ENCODE results near the gene MEGF11.
"Not testable (repeated sequence)": the region's sequence is repeated elsewhere in the genome, so short reads cannot be mapped to it uniquely, and the experiment has no call there.

The MEGF11 gene

DNA sequence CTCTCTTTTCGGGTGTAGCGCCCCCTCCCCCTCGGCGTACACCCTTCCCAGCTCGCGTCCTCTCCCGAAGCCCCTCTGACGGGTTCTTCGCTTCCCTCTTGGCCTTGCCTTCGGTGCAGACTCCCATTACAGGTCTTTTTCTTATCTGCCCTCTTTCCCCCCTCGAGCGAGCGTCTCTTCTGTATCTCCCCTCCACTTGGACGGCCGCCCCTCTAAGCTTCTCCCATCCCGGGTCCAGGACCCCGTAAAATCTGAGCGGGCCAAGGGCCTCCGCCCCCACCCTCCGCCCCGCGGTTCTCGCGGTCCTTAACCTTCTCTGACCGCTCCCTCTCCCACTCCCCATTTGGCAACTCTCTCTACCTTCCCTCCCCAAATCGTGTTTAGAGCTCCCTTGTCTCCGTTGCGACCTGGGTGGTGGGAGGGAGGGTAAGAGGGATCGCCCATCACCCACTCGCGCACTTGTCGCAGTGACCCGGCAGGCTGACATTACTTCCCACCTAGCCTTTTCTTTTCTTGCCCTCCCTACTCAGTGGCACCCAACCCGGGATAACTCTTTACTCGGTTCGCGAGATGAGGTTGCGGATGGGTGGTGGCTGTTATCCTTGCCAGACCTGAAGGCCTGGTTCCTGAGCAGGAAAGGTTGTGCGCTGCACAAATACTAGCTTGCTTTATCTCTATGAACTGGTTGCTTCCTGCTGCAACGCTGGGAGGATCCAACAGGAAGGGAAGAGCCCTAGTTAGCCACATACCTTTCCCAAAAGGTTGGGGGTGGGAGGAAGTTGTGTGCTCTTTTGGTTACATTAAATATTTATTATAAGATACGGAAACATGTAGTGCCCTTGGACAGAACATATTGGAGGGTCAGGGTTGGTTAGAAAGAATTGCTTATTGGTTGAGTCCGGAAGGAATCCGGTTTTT lies 383.3 kb downstream of the MEGF11 start:
- peak; percentile 19 for DNase-seq

DNA sequence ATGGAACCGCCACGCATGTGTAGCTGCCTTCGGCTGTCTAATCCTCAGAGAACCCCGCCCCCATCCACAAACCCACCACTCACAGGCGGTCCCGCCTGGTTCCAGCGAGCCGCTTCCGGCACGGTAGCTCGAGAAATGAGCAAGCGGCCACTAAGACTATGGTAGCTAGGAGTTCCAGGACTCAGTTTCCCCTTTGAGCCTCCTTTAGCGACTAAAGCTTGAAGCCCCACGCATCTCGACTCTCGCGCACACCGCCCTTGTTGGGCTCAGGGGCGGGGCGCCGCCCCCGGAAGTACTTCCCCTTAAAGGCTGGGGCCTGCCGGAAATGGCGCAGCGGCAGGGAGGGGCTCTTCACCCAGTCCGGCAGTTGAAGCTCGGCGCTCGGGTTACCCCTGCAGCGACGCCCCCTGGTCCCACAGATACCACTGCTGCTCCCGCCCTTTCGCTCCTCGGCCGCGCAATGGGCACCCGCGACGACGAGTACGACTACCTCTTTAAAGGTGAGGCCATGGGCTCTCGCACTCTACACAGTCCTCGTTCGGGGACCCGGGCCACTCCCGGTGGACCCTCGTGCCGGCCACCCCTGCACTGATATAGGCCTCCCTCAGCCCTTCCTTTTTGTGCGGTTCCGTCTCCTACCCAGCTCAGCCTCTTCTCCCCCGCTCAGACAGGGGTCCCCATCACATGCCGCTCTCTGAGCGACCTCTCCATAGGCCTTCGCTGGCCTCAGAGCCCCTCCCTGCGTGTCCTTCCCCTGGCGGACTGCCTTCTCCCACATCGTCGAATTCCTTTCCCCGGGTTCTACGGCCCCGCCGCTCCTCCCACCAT lies 384.2 kb downstream of the MEGF11 start, which contains the start of gene RAB11A:
Gene RAB11A (plus strand): TSS at position 366 of the 828 bp plus-strand sequence. CDS start 95 bp downstream, at position 461.
- peak; percentile 97 for DNase-seq

DNA sequence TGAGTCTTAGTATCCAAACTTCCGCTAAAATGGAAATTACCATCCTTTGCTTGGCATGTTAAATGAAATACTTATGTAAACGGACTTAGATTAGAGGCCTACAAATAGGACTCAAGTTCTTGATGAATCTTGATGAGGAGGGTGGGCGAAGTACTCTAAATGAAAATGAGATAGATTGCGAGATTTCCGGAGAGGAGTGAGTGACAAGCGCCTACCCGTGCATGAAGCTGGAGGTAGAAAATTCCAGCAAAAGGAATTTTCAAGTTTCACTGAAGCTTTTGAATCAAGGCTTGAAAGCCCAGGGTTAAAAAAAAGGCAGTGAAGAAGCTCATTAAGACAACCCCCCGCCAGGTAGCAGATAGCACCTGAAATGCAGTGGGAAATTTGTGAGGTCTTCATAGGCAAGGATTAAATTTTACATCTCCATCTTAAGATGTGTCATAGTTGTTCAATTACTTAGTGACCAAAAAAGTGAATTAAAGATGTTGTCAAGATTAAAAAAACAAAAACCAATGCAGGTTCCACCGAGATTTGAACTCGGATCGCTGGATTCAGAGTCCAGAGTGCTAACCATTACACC lies 384.9 kb downstream of the MEGF11 start:
- DNase-seq = no peak

DNA sequence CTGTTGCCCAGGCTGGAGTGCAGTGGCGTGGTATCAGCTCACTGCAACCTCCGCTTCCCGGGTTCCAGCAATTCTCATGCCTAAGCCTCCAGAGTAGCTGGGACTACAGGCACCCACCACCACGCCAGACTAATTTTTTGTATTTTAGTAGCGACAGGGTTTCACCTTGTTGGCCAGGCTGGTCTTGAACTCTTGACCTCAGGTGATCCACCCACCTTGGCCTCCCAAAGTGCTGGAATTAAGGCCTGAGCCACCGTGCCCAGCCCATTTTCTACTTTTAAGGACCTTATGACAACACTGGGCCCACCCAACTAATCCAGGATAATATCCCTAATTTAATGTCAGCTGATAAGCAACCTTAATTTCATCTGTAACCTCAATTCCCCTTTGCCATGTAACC lies 385.6 kb downstream of the MEGF11 start:
- DNase-seq = not testable (repeated sequence)

GRCh38 chr15:65867244-65867643 lies 386.3 kb downstream of the MEGF11 start:
- no peak for DNase-seq

GRCh38 chr15:65863106-65863505 lies 390.4 kb downstream of the MEGF11 start:
- no peak for DNase-seq

DNA sequence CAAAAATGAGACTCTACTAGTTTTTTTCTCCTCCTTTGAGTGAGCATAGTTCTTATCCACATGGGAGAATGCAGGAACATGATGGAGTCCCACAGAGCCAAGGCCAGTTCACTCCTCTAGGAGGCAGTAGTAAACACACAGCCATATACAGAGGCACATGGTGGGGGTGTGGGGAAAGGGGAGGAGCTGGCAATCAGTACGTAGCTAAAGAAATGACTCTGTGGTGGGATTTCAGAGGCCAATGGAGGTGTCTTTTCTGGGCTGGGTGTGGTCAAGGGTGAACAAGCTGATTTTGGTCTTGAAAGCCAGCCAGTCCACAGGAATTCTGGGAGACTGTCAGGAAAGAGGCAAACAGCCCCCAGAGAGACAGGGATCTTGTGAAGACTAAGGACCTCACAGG lies 390.9 kb downstream of the MEGF11 start:
- DNase-seq = peak; percentile 68

- DNase-seq = no peak
Observed at GRCh38 chr15:65857718-65858402, 395.7 kb downstream of the MEGF11 start.

GRCh38 chr15:65856821-65857455 lies 396.6 kb downstream of the MEGF11 start:
- DNase-seq = peak; percentile 59

- DNase-seq = no peak
Observed at GRCh38 chr15:65851981-65852380, 401.6 kb downstream of the MEGF11 start.

- DNase-seq = no peak
Observed at GRCh38 chr15:65847989-65848388, 405.6 kb downstream of the MEGF11 start.

DNA sequence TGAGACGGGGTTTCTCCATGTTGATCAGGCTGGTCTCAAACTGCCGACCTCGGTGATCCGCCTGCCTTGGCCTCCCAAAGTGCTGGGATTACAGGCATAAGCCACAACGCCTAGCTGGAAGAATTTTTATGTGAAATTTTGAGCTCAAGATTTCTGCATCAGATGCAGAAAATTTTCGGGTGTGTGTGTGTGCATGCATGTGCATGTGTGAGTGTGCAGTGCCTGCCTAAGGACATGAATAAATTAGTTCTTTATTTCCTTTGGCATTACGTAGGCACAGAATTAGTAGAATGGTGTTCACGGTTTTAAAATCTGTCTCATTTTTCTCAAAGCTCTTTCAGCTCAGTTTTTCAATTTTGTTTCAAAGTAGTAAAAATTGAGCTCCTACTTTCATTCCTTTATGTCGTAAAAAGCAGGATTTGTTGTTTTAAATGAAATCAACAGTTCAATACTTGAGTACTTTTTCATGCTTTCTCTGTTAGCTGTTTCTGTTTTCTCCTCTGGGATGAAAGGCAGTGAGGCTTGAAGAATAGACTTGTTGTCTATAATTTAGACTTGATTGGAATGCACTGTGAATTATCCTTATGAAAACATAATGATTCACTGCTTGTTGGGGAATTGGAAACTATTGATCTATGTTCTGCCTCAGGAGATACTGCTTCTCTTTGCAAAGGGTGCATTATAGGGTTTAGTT lies 407.6 kb downstream of the MEGF11 start:
- DNase-seq = no peak
